SK-N-DZ (cell line): ENCODE measurements around the gene DNAJA3. TPM values are rescaled to one million over a fixed set of nuclear protein-coding genes. Genes with fewer than 3 reads are reported as not detected.

ENCODE experiments used
- DNase-seq: peaks from one replicate; pipeline ENCODE4 v3.0.0-alpha.2; 2015; ENCODE audit warnings: low spot score
- polyA plus RNA-seq, 2 experiments: library from polyadenylated mRNA; depleted of rRNA; stranded (reverse); fragments of >200 nt; gene quantifications; 2 replicates each; pipeline ENCODE4 v1.2.3, GENCODE V29; 2014

DNAJA3 gene
- 83.8 and 85.3 TPM in 2 replicates for polyA plus RNA-seq (2014; cell fraction: cytosol; rRNA removed)
- polyA plus RNA-seq (2014; cell fraction: nucleus; rRNA removed): 87.2 and 90.3 TPM in 2 replicates

DNA sequence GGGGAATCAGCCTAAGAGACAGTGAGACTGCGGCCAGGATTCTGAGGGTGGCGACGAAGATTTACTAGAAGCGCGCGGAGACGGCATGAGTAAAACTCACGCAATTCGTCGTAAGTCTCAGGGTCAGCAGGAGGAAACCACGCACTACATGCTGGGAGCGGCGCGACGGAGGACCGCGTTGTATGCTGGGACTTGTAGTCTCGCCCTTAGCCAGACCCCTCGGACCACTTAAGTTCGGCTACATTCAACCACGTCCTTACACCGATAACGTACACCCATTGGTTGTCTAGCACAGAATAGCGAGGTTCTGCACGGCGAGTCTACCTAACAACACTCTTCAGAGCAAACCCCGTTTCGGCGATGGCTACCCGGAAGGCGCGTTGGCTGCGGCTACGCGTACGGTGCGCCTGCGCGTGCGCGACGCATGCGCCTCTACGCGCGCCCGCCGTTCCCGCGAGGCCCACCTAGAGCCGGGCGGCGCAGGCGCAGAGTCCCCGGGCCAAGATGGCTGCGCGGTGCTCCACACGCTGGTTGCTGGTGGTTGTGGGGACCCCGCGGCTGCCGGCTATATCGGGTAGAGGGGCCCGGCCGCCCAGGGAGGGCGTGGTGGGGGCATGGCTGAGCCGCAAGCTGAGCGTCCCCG, at the start of gene DNAJA3:
TSS of gene DNAJA3 (plus strand) at position 491 of the 643 bp plus-strand sequence. CDS start at position 505, 14 bp downstream.
- peak; percentile 96 for DNase-seq

DNA sequence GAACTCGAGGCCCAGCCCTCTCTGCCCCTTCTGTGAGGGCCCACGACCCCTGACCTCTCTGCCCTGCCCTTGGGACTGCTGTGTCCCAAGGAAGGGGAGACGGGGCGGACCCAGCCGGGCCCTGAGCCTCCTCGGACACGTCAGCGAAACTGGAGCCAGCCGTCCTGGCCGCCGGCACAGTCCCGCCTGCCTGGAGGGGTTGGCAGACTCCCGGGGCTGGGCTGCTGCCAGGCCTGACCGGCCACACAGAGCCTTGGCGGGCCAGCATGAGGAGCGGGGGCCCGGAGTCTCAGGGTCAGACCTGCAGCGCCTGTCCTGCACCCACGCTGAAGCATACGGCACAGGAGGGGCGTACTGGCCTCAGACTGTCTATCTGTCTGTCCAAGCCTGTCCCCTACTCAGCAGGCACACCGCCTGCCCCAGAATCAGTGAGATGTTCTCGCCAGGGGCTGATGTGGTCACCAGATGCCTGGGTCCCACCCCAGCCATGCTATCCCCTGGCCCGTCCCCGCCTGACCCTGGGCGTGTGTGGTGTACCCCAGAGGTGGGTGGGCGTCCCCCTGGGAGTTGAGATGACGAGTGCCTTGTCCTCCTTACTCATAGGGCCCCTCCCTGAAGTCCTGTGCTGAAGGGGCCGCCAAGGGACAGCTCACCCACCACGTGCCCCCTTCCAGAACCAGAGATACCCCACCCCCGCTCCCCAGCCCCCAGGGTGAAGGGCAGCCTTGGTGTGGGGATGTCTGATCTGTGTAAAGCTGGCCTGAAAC, 49.4 kb upstream of the DNAJA3 start:
- DNase-seq: no peak

DNA sequence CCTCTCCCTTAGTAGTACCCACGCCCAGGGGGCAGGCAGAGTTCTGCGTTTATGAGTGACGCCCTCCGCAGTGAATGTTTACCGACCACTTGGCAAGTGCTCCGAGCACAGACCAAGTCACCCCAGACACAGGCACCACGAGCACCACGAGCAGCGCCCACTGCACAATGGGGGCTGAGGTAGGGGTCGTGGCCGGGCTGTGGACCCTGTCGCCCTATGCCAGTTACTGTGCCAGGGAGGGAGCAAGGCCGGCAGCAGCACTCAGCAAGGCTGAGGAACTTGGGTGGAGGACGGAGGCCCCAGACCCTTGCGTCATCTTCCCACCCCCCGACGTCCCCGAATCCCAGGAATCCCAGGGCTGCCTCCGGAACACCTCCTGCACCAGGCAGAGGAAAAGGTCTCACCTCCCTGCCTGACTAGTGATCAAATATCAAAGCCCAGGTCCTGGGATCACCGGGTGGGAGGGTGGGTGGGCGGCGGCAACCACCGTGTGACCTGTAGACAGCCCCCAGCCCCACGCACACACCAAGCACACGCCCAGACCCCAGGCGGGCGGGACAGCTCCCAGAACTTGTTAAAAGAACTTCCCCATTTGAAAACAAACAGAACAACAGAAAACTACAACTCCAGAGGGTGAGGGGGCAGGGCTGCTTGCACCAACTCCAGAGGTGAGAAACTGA, 48.6 kb upstream of the DNAJA3 start:
- DNase-seq: no peak

DNA sequence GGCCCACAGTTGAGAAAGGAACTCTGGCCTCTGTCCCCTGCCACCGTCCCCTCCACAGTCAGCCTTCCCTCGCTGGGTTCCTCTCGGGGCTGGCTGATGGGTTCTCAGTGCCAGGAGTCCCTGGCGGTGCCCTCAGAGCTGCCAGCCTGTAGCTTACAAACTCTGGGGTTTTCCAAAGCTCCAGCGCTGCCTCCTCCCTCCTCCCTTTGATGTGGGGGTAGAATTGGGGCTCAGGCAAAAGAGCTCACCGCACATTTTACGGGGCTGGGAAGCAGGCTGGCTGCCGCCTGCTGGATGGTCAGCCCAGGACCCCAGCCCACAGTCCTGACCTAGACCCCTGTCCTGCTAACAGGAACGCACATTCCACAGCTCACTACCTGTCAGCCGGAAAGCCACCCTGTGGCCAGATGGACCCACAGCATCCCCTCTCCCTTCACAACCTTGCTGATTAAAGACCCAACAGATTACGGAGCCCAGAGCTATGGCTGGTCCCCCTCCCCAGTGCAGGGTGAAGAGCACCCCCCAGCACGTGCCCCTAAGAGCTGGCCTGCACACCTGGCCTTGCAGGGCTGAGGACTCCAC, 48.0 kb upstream of the DNAJA3 start:
- no peak for DNase-seq

DNA sequence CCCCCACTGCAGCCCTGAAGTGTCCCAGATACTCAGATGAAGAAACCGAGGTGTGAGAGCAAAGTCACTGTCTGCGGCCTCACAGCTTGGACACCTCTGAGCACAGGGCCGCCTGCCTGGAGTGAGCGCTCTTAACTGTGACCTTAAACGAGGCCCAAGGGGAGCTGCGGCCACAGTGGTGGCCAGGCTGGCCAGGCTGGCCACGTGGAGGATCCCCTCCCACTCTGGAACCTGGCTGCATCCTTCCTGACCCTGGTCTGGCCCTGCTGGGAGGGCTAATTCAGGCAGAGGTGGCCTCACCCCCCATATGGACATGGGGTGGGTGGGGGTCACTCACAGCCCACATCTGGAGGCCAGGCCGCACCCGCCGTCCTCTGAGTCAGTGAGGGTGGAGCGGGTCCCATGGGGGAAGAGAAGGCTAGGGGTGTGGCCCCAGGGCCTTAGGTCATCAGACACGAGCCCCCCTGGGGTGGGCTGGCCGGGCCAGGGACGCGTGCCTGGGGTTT, 47.5 kb upstream of the DNAJA3 start:
- DNase-seq: no peak

DNA sequence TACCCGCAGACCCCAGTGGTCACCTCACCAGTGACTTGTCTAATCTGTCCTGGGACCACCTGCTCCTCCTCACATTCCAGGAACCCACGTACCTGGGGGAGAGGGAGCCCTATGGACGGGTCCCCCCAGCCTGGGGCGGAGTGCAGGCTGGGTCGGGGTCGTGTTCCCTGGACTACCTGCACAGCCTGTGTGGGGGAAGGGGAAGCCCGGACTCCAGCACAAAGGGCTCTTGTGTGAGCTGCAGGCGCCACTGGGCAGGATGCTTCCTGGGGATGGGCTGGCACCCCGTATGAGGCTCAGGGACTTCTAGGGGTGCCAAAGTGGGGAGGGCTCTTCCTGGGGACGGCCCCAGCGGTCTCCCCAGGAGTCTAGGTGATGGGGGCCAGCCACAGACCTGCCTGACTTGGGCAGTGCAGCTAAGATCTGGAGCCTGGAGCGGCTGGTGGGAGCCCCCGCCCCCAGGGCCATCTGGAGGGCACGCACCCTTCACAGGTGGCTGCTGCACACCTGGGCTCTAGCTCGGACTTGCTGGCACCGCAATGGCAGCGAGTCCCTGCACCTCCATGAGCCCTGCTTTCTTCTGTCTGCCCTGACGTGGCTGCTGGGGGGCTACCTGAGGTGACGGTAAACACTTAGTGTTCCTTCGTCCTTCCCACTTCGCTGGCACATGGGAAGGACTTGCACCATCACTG, 46.5 kb upstream of the DNAJA3 start:
- DNase-seq: no peak

DNA sequence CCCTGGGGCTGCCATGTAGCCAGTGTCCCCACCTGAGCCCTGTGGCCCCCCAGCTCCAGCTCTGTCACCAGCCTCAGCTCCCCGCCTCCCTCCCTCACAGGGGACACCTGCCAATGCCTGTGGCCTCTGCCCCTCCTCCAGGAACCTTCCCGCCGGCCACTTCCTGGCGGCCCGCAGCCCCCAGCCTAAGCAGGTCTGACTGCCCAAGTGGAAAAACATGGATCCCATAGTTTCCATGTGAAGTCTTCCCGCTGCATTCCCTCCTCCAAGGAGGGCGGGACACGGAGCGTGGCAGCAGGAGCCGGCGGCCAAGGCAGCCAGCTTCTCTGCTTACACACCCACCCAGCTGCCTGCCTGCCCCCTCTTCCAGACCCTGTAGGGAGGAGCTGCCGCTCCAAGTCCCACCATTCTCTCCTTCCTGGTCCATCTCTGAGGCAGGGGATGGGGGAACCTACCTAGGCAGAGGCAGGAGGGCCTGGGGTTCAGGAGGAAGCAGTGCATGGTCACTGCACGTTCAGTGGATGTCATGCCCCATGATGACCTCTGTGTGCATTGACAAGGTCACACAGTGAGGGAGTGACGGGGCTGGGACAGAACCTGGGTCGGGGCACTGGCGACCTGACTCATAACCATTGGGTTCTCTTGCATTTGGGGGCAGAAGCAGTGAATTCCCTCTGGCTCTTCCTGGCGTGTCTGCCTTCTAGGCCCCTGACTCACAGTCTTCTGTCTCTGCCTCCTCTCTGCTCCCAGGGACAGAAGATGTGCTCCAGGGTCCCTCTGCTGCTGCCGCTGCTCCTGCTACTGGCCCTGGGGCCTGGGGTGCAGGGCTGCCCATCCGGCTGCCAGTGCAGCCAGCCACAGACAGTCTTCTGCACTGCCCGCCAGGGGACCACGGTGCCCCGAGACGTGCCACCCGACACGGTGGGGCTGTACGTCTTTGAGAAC, 45.3 kb upstream of the DNAJA3 start:
- DNase-seq: no peak

DNA sequence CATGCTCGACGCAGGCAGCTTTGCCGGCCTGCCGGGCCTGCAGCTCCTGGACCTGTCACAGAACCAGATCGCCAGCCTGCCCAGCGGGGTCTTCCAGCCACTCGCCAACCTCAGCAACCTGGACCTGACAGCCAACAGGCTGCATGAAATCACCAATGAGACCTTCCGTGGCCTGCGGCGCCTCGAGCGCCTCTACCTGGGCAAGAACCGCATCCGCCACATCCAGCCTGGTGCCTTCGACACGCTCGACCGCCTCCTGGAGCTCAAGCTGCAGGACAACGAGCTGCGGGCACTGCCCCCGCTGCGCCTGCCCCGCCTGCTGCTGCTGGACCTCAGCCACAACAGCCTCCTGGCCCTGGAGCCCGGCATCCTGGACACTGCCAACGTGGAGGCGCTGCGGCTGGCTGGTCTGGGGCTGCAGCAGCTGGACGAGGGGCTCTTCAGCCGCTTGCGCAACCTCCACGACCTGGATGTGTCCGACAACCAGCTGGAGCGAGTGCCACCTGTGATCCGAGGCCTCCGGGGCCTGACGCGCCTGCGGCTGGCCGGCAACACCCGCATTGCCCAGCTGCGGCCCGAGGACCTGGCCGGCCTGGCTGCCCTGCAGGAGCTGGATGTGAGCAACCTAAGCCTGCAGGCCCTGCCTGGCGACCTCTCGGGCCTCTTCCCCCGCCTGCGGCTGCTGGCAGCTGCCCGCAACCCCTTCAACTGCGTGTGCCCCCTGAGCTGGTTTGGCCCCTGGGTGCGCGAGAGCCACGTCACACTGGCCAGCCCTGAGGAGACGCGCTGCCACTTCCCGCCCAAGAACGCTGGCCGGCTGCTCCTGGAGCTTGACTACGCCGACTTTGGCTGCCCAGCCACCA, 44.4 kb upstream of the DNAJA3 start:
- DNase-seq: no peak

DNA sequence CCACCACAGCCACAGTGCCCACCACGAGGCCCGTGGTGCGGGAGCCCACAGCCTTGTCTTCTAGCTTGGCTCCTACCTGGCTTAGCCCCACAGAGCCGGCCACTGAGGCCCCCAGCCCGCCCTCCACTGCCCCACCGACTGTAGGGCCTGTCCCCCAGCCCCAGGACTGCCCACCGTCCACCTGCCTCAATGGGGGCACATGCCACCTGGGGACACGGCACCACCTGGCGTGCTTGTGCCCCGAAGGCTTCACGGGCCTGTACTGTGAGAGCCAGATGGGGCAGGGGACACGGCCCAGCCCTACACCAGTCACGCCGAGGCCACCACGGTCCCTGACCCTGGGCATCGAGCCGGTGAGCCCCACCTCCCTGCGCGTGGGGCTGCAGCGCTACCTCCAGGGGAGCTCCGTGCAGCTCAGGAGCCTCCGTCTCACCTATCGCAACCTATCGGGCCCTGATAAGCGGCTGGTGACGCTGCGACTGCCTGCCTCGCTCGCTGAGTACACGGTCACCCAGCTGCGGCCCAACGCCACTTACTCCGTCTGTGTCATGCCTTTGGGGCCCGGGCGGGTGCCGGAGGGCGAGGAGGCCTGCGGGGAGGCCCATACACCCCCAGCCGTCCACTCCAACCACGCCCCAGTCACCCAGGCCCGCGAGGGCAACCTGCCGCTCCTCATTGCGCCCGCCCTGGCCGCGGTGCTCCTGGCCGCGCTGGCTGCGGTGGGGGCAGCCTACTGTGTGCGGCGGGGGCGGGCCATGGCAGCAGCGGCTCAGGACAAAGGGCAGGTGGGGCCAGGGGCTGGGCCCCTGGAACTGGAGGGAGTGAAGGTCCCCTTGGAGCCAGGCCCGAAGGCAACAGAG, 43.5 kb upstream of the DNAJA3 start:
- DNase-seq: no peak

DNA sequence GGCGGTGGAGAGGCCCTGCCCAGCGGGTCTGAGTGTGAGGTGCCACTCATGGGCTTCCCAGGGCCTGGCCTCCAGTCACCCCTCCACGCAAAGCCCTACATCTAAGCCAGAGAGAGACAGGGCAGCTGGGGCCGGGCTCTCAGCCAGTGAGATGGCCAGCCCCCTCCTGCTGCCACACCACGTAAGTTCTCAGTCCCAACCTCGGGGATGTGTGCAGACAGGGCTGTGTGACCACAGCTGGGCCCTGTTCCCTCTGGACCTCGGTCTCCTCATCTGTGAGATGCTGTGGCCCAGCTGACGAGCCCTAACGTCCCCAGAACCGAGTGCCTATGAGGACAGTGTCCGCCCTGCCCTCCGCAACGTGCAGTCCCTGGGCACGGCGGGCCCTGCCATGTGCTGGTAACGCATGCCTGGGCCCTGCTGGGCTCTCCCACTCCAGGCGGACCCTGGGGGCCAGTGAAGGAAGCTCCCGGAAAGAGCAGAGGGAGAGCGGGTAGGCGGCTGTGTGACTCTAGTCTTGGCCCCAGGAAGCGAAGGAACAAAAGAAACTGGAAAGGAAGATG, 42.8 kb upstream of the DNAJA3 start:
- DNase-seq: no peak

DNA sequence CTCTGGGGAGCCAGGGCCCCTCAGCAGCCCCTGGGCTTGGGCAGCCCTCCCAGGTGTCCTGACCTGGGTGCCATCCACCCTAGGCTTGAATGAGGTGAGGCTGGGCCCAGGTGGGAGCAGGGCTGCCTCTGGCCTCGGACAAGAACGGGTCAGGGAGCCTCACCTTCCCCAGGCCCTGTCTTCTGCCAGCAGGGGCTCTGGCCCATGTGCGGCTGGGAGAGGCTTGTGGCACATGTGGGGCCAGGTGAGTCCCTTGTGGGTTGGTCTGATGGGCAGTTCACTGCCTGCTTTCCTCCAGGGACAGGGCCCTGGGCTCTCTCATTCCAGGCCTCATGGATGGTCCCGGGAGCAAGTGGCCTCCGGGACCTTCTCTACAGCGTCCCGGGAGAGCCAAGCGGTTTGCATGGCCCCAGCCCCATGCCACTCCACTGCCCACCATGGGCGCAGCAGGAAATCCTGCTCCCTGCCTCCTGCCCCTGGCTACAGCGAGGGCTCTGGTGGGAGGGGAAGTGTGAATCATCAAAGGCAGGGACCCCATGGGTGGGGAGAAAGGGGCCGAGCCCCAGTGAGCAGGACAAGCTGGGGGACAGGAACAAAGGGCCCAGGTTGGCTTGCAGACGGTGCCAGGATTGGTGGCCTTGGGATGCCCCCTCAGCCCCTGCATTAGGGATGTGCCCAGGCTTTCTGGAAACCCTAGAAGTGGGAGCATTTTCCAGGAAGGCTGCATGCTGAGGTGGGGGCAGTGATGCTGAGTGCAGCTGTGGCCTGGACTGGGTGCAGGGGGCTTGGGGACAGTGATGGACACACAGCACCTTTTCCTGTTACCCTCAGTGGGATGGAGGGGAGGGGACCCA, 41.9 kb upstream of the DNAJA3 start:
- no peak for DNase-seq

DNA sequence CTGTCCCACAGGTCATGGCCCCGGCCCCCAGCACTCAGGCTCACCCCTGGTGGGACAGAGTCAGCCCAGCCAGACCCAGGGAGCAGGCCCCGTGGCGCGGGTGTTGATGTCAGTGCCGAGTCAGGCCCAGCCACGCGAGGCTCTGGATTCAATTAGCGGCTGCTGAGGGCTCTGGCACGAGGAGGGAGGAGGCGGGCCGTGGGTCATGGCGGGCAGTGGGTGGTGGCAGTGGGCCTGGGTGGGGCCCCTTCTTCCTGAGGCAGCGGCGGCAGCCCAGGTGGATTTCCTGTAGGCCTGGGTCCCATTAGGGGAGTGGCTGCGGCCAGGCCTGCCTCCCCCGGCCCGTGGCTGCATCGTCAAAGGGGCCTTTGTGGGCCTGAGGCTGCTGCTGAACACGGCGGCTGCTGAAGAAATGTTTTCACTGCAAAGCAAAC, 41.1 kb upstream of the DNAJA3 start:
- peak; percentile 68 for DNase-seq

DNA sequence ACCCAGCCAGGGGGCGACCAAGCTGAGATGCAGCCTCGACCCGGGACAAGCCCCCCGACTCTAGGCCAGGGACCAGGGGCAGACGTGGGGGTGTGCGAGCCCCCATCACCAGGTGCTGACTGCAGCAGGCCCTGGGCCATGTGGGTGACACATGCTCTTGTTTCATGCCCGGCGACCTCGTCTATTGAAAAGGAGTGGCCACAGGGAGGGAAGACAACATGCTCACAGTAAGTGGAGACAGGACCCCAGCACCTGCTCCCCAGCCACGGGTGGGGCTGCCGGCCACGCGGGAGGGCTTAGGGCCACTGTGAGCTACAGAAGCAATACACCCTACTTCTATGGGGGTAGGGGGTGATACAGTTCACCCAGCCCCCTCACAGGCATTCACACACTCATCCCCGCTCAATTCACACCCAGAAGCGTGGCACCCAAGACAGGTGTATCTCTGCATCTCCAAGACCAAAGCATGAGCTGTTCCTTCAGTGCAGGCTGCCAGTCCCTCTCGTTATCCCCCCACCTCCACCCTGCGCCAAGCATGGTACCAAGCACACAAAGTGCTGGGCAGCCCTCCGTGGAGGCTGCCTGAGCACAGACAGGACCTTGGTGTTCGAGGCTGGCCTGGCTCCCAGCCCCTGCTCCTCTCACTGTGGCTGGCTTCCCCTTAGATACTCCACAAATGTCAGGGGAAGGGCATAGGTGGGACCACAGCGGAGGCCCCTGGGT, 40.4 kb upstream of the DNAJA3 start:
- no peak for DNase-seq

DNA sequence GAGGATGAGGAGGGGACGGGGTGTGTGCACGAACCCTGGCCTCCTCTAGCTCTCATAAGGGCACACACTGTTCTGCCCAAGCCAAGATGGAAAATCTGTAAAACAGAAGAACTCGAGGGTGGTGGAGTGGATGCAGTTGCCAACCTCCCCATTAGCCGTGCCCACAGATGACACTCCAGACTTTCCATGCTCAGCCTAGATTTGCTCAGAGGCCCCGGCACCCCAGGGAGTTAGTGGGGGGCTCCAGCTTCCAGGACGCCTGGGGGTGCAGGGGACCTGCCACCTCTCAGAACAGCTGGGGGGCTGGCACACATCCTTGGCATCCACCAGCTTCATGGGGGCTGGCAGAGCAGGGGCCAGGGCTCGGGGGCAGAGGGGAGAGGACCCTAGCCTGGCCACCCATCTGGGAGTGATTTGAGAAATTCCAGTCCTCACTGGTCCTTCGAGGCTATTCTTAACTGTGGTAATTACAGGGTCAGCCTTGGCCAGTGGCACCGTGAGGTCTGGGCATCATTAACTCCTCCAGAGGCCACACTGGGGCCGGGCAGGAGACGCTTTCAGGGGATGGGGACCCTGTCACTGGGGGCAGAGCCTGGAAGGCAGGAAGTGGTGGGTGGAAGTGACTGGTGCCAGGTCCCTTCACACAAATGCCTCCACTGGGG, 39.7 kb upstream of the DNAJA3 start:
- no peak for DNase-seq

DNA sequence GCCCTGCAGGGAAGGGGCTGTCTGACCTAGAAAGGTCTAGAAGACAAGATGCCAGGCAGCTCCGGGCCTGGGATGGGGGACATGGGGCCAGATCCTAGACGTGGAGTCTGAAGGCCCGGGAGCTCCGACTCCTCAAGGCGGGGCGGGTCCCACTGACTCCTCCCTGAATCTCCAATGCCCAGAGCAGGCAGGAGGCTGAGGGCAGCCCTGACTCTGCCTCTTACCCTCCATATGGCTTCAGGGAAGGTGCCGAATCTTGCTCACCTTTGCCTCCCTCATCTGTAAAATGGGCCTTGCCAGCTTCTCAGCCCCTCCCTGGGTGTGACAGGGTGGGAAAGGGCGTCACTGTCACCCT, 39.2 kb upstream of the DNAJA3 start:
- no peak for DNase-seq
